ENCODE data around the gene FILIP1L.

DNA sequence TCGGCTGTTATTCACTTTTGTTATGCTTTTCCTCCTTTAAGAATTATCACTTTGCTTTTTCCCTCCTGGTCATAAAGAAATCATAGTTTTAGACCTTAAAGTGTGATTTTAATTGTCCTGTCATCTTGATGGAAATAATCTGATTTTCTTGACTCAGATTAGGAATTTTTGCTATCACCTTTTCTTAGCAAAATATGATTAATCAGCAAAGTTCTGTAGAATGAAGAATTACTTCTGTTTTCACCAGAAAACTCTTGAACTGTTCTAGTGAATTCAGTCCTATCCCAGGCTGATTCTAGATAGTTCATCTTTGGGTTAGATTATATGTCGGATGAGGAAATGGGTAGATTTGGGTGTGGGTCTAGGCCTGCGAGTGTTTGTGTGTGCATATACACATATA, 284.5 kb downstream of the FILIP1L start:
- TF ChIP-seq, protein P1, sequence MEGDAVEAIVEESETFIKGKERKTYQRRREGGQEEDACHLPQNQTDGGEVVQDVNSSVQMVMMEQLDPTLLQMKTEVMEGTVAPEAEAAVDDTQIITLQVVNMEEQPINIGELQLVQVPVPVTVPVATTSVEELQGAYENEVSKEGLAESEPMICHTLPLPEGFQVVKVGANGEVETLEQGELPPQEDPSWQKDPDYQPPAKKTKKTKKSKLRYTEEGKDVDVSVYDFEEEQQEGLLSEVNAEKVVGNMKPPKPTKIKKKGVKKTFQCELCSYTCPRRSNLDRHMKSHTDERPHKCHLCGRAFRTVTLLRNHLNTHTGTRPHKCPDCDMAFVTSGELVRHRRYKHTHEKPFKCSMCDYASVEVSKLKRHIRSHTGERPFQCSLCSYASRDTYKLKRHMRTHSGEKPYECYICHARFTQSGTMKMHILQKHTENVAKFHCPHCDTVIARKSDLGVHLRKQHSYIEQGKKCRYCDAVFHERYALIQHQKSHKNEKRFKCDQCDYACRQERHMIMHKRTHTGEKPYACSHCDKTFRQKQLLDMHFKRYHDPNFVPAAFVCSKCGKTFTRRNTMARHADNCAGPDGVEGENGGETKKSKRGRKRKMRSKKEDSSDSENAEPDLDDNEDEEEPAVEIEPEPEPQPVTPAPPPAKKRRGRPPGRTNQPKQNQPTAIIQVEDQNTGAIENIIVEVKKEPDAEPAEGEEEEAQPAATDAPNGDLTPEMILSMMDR (conservative IDR thresholded peaks at IDR 0.05; ENCODE audit: low read length): no peak
- no peak for TF ChIP-seq EZH2phosphoT487 (IDR thresholded peaks at IDR 0.05; ENCODE audit: borderline replicate concordance)

All from Loucy (cell line).